GM19328 (cell line): ENCODE data around the gene UQCRC2.
"Not testable (repeated sequence)": the region's sequence is repeated elsewhere in the genome, so short reads cannot be mapped to it uniquely, and the experiment has no call there.

Source experiments
- ATAC-seq: cut with Tn5 transposase; IDR thresholded peaks from one replicate; pipeline ENCODE4 v1.9.1; 2021; ENCODE audit warnings: mild to moderate bottlenecking, moderate library complexity; ENCODE audit not compliant: unreplicated experiment

UQCRC2 gene

DNA sequence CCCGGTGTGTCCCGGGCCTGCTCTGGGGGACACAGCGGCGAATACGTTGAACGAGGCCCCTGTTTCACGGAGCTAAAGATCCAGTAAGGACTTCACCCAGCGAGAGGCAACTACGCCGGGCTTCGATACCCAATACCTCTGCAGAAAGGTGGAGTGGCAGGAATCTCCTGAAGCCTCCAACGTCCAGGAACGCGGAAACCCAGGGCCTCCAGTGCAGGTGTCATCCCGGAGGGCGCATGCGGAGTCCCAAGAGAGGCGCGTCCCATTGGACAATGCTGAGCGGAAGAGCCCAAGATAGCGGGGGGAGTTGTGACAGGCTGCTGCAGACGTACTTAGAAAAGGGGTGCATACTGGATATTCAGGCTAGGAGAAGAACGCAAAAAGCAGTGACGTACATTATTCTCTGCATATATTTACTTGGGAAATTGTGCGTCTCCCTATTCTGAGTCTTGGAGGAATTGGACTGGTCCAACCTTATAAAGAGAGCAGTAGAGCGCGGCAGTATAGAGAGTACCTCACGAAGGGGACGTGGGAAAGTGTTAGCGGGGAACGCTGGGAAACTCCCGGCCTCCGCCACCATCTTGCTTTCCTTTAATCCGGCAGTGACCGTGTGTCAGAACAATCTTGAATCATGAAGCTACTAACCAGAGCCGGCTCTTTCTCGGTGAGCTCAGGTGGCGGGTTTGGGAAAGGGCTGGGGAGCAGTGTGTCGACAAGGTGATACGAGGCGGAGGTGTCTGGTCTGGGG, at the start of gene UQCRC2:
Gene UQCRC2 (plus strand): TSS at position 569 of the 748 bp plus-strand sequence. CDS start 63 bp downstream, at position 632.
- ATAC-seq, result peak; percentile 84

DNA sequence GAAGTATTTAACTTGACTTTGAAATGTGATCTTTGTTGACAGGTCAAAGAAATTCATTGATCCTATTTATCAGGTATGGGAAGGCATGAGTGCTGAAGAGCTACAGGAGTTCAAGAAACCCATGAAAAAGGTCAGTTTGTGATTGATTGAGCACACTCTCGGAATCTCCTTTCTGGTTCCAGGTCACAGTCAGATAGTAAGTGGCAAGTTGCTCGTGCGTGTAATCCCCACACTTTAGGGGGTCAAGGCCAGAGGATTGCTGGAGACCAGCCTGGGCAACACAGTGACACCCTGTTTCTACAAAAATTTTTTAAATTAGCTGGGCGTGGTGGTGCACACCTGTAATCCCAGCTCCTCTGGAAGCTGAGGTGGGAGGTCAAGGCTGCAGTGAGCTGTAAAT, 20.5 kb upstream of the UQCRC2 start:
- ATAC-seq, result not testable (repeated sequence)

DNA sequence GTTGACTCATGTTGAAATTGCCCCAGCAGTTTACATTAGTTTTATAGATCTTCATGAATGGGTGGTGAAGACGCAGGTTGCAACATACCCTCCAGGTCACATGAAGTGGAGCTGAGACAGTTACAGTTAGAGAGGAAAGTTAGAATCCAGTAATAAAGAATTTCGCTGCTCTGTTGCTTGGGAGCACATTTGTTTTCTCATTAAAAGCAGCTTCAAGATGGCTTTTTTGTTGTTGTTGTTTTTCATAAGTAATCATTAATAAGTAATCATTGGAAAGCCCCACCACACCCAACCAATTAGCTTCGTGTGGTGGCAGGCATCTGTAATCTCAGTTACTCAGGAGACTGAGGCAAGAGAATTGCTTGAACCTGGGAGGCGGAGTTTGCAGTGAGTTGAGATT, 19.8 kb upstream of the UQCRC2 start:
- ATAC-seq, result not testable (repeated sequence)

DNA sequence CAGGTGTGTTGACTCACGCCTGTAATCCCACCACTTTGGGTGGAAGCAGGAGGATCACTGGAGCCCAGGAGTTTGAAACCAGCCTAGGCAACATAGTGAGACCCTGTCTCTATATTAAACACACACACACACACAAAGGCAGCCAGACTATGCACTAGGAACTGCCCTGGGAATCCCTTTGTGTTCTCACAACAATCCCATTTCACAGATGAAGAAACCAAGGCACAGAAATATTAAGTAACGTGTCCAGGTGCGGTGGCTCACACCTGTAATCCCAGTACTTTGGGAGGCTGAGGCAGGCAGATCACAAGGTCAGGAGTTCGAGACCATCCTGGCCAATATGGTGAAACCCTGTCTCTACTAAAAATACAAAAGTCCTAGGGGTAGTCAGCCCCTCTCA, 19.4 kb upstream of the UQCRC2 start:
- ATAC-seq, result not testable (repeated sequence)

DNA sequence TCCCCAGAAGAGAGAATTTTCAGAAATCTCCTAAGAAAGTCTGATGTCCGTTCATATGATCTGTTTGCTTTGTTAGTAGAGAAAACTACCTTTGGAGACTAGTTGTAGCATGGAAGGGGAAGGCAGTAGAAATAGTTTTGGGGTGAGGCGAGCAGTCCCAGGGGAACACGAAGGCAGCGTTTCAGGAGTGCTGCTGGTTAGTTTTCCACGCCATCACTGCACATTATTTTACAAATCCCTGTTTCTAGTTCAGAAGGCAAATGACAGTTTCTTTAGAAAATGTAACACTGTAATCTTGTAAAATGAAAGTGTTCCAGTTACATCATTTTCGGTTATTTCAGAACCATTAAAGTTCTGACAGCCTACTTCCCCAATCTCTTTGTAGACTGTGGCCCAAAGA, 16.9 kb upstream of the UQCRC2 start:
- ATAC-seq, result not testable (repeated sequence)

DNA sequence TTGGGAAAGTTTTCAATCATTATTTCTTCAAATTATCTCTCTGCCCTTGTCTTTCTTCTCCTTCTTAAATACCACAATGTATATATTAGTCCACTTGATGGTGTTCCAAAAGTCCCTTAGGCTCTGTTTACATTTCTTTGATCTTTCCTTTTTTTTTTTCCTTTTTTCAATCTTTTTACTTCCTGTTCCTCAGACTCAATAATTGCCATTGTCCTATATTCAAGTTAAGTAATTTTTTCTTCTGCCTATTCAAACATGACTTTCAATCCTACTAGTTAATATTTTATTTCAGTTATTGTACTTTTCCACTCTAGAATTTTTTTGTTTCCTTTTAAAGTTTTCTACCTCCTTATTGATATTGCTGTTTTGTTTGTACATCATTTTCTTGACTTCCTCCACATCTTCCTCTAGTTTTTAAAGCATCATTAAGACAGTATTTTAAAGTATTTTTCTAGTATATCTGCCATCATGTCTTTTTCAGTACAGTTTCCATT, 15.8 kb upstream of the UQCRC2 start:
- no peak for ATAC-seq

DNA sequence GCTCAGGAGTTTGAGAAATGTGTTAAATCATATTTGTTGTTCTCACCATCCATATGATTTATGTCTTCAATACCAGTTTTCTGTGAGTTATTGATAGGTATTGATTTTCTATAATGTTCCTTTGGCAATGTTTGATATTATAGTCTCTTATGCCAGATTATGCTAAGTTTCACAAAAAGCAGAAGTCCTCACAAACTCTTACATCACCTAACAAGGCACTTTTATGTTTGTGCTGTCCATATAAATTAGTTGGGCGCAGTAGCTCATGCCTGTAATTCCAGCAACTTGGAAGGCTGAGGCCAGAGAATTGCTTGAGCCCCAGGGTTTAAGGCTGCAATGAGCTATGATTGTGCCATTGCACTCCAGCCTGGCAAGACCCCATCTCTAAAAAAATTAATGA, 12.6 kb upstream of the UQCRC2 start:
- ATAC-seq, result no peak

DNA sequence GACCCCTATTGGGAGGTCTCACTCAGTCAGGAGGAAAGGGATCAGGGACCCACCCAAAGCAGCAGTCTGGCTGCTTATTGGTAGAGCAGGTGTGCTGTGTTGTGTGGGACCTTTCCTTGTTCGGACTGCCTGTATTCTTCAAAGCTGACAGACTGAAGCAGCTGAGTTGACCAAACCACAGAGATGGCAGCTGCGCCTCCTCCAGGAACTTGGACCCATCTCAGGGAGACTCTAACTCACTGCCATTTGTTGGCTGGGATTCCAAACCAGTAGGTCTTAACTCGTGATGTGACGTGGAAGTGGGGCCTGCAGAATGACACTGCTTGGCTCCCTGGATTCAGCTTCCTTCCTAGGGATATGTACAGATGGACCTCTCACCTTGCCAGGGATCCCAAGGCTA, 9.6 kb upstream of the UQCRC2 start:
- no peak for ATAC-seq

DNA sequence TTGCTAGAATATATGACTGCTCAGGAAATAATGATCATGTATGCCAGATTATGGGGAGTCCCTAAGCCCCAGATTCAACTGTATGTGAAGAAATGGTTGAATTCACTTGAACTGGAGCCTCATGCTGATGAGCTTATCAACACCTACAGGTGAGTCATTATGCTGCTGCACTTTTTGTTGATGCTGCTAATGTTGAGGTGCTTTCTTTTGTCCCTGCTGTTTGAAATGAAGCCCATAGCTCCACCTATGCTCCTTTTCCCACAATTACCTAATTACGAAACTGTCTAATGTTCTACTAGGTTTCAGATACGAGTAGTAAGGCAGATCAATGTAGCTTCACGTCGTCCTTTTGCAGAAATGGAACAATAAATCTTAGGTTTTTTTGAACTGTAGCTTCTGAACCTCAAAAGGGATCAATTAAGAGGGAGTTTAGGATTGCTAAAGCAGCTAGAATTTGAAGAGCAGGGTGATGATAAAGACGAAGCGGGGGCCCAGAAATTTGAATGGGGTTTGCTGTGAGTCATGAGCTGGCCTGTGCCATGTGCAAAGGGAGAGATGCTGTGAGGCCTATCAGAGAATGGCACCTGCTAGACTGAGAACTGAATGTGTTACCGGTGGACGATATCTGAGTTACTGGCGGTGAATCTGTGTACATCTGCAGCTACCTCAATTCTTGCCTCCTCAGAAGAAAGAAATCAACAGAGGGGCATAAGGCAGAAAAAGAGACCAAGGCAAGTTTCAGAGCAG, 6.1 kb upstream of the UQCRC2 start:
- no peak for ATAC-seq

DNA sequence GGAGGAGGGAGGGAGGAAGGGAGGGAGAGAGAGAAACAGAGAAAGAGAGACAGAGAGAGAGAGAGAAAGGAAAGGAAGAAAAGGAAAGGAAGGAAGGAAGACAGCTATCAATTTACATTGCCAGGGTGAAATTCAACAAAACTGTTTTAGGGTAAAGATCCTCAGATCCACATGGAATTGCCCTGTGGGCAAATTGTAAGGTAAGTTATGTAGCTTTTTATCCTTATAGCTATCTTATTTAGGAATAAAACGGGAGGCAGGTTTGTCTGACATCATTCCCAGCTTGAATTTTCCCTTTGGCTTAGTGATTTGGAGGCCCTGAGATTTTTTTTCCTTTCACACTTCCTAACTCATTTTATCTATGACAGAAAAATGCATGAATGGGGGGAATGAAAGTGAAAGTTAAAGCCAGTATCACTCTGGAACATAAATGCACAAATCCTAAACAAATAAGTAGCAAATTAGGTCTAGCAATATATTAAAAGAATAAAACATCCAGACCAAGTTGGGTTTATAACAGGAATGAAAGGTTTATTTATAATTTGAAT, 3.4 kb upstream of the UQCRC2 start:
- ATAC-seq, result no peak

DNA sequence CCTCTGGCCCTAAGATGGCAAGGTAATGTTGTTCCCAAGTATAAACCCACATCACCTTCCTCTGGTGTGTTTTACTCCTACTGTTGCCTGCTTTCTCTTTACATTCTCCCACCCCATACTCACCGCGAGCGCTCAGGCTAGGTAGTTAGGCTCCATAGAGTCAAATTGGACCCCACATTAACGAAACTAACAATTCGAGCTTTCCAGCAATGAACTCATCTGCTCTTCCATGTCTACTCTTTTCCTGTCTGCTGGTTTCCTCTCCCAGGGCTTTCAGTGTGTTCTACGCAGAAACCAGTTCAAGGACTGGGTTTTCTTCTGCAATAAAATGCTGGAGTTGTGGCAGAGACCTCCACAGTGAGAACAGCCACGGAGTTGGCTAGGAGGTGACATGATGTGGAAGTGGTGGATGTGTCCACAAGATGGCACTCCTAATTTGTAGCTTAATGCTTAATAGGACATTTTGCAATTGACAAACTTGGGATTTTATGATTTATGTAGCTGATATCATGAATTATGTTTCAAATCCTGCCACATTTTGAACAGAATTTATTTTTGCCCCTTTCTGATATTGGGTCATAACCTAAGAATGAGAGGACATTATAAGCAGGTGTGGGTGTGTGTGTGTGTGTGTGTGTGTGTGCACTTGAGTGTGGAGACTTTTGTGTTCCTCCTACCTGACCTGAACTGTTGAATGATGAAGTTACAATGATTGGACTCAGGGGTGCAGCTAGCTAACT, 2.2 kb upstream of the UQCRC2 start:
- ATAC-seq, result no peak

DNA sequence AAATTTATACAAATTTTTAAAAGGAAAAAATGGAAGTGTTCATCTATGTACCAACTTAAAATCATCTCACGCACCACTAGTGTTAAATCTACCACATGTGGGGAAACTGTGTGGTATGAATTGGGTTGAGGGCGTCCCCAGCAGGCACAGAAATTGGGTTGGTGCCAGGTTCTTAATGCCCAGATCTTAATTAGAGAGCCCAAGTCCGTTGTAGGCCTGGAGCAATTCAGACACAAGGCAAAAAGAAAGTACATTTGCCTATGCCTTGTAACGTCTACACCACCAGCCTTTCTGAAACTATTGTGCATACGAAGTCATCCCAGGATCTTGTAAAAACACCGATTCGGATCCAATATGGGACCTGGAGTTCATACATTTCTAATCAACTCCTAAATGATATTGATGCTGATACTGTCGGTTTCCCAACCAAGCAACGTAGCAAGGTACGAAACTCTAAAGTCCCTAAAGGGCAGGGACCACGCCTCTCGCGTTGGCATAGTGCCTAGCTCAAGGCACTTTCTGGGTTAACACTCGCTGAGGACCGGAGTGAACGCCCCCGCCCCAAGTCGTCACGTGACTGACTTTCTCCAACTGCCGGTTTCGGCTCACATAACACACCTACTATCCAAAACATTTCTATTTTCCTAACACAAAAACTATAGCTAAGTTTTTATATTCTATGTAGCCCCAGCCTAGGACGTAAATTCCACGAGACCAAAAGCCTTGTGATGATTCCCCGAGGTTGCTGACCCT, 945 bp upstream of the UQCRC2 start:
- peak; percentile 25 for ATAC-seq

DNA sequence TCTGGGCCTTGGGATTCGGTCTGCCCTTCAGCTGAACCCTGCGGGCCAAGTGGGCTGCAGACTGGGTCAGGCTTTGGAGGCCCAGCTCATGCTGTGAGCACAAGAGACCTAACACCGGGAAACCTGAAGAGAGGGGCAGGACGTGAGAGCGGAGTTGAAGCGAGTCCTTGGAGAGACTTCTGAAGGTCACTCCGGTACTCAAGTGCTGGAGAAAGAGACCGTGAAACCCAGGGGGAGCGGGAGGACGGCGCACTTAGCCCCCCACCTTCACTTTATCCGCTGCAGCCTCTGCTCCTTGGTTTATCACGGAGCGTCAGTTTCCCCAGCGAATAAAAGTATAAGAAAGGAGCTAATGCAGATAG, 361 bp downstream of the UQCRC2 start:
- ATAC-seq, result peak; percentile 14

DNA sequence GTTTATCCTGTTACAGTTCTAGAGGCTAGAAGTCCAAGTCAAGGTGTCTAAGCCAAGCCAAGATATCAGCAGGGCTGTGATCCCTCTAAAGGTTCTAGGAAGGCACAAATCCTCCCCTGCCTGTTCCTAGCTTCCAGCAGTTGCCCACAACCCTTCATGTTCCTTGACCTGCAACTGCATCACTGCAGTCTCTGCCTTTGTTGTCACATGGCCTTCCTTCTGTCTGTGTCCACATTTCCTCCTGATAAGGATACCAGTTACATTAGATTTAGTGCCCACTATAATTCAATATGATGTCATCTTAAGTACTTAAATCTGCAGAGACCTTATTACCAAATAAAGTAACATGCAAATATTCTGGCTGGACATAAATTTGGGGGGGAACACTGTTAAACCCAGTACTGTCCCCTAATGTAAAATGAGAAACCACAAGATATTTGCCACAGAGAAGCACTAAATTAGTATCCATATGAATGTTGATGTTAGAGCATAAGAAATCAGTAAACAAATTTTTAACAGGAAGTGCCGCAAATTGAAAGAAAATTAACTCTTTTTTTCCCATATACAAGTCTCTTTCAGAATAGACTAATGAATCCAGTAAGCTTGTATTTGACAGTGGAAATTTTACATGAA, 4.7 kb downstream of the UQCRC2 start:
- no peak for ATAC-seq

DNA sequence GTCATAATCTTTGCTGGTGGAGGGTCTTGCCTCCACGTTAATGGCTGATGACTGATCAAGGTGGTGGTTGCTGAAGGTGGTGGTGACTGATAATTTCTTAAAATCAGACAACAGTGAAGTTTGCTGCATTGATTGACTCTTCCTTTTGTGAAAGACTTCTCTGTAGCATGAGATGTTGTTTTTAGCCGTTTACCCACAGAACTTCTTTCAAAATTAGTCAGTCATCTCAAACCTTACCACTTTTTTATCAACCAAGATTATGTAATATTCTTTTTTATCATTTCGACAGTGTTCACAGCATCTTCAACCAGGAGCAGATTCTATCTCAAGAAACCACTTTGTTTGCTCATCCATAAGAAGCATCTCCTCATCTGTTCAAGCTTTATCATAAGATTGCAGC, 5.9 kb downstream of the UQCRC2 start:
- no peak for ATAC-seq

DNA sequence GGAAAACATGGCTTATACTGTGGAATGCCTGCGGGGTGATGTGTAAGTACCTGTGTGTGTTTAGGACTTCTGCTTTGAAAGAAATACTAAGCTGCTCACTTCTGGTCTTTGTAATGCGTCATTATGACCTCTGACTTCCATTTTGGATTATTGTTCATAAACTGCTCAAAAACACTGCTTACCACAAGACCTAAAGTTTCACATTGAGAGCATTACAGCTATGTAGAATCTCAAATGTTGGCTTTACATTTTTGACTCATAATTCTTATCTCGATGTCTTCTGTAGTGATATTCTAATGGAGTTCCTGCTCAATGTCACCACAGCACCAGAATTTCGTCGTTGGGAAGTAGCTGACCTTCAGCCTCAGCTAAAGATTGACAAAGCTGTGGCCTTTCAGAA, 9.3 kb downstream of the UQCRC2 start:
- no peak for ATAC-seq

DNA sequence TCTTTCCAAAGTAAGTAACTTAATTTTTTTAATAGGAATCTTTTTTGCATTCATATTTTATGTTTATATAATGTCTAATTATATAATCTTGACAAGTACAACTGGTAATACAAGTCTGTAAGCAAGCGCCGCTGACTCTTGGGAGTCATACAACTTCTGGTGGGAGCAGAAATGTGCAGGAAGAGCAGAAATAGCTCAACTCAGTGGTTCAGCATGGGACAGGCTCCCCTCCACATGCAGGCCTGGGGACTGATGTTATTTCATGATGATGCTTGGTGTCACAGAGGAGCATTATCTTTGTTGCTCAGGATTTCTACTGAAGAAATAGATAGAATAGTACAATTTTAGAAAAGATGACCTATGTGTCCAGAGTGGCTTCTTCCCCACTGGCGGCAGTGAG, 10.7 kb downstream of the UQCRC2 start:
- no peak for ATAC-seq

DNA sequence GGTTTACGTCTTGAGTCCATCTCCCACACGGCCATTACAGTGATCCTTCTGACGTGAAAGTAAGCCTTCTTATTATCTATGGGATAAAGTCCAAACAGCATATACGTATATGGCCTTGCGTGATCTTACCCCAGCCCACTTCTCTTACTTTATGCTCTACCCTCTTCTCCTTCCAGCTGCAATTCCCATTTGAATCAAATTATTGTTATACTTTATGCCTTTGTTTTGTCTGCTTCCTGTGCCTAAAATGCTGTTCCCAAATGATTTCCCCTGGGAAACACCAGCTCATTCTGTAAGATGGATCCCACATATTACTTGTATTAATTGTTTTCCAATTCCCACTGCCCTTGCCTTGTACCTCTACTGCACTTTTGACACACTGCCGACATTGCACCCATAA, 11.2 kb downstream of the UQCRC2 start:
- ATAC-seq, result no peak

DNA sequence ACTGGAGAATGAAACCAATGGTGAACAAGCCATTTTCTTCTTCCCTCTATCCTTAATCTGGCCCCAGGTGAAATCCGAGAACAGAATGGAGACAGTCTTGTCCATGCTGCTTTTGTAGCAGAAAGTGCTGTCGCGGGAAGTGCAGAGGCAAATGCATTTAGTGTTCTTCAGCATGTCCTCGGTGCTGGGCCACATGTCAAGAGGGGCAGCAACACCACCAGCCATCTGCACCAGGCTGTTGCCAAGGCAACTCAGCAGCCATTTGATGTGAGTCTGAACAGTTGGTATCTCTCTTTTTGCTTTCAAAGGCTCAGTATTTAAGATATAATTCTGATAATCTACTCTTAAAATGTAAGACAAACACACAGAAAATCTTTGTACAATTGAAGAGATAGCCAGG, 18.7 kb downstream of the UQCRC2 start:
- ATAC-seq, result no peak

DNA sequence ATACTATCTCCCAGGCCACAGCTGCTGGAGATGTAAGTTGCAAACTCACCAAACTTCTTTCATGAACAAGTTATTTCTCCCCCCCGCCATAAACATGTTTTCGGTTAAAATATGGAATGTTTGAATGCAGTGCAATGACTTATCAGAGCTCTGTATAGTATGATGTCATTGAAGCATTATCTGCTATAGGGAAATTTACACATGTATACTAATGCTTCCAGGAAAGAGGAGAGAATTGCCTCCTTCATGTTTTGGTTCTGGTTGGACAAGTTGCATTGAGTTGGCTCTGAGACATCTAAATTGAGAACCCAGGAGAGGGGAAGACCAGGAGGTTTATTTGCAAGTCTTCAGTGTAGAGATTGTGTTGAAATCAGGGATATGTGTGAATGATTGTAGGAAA, 20.8 kb downstream of the UQCRC2 start:
- no peak for ATAC-seq
